Measurements from ENCODE around the gene WWOX.

The WWOX gene

GRCh38 chr16:79083508-79084299 is 984.2 kb downstream of the WWOX start:
- no peak for DNase-seq (ENCODE audit: low read depth, low spot score)

GRCh38 chr16:79088971-79089370 is 989.5 kb downstream of the WWOX start:
- DNase-seq (ENCODE audit: low read depth, low spot score): no peak

GRCh38 chr16:79089735-79090284 is 990.4 kb downstream of the WWOX start:
- no peak for DNase-seq (ENCODE audit: low read depth, low spot score)

GRCh38 chr16:79090966-79091365 is 991.5 kb downstream of the WWOX start:
- DNase-seq (ENCODE audit: low read depth, low spot score): no peak

- DNase-seq (ENCODE audit: low read depth, low spot score): no peak
These were observed 993.4 kb downstream of the WWOX start for GRCh38 chr16:79092846-79093245.

GRCh38 chr16:79093554-79093967 is 994.1 kb downstream of the WWOX start:
- no peak for DNase-seq (ENCODE audit: low read depth, low spot score)

GRCh38 chr16:79096246-79096645 is 996.8 kb downstream of the WWOX start:
- DNase-seq (ENCODE audit: low read depth, low spot score): no peak

- DNase-seq (ENCODE audit: low read depth, low spot score): no peak
These were observed 997.7 kb downstream of the WWOX start for GRCh38 chr16:79097166-79097565.

GRCh38 chr16:79097771-79098170 is 998.3 kb downstream of the WWOX start:
- no peak for DNase-seq (ENCODE audit: low read depth, low spot score)

- DNase-seq (ENCODE audit: low read depth, low spot score): no peak
These were observed 999.5 kb downstream of the WWOX start for GRCh38 chr16:79098907-79099306.

- DNase-seq (ENCODE audit: low read depth, low spot score): no peak
These were observed 1000.3 kb downstream of the WWOX start for GRCh38 chr16:79099716-79100115.

- DNase-seq (ENCODE audit: low read depth, low spot score): no peak
These were observed 1001.0 kb downstream of the WWOX start for GRCh38 chr16:79100447-79100846.

- no peak for DNase-seq (ENCODE audit: low read depth, low spot score)
These were observed 1002.0 kb downstream of the WWOX start for GRCh38 chr16:79101491-79101890.

- peak; percentile 9 for DNase-seq (ENCODE audit: low read depth, low spot score)
These were observed 1005.1 kb downstream of the WWOX start for GRCh38 chr16:79104567-79104966.

- no peak for DNase-seq (ENCODE audit: low read depth, low spot score)
These were observed 1007.8 kb downstream of the WWOX start for GRCh38 chr16:79107301-79107700.

GRCh38 chr16:79109771-79110170 is 1010.3 kb downstream of the WWOX start:
- DNase-seq (ENCODE audit: low read depth, low spot score): no peak

GRCh38 chr16:79110242-79110641 is 1010.8 kb downstream of the WWOX start:
- DNase-seq (ENCODE audit: low read depth, low spot score): no peak

GRCh38 chr16:79110953-79111352 is 1011.5 kb downstream of the WWOX start:
- no peak for DNase-seq (ENCODE audit: low read depth, low spot score)

- no peak for DNase-seq (ENCODE audit: low read depth, low spot score)
These were observed 1013.0 kb downstream of the WWOX start for GRCh38 chr16:79112462-79112861.

- no peak for DNase-seq (ENCODE audit: low read depth, low spot score)
These were observed 1014.4 kb downstream of the WWOX start for GRCh38 chr16:79113826-79114225.

- no peak for DNase-seq (ENCODE audit: low read depth, low spot score)
These were observed 1015.3 kb downstream of the WWOX start for GRCh38 chr16:79114759-79115158.

- DNase-seq (ENCODE audit: low read depth, low spot score): no peak
These were observed 1022.5 kb downstream of the WWOX start for GRCh38 chr16:79121906-79122305.

GRCh38 chr16:79122343-79122742 is 1022.9 kb downstream of the WWOX start:
- DNase-seq (ENCODE audit: low read depth, low spot score): no peak
